H1 (cell line): Measurements from ENCODE around the gene BAK1. TPM values are rescaled to one million over a fixed set of nuclear protein-coding genes. Genes with fewer than 3 reads are reported as not detected.

Experiments
- BCL11A ChIP-seq, 2 experiments: IDR thresholded peaks; one replicate each; pipeline ENCODE4 v1.6.1; 2011; ENCODE audit warnings: low read depth in 2 of 2, low read length in 2 of 2, mild to moderate bottlenecking in 2 of 2
- EGR1 ChIP-seq: IDR thresholded peaks from 2 replicates; pipeline ENCODE4 v1.6.1; 2011; ENCODE audit warnings: low read depth, low read length, borderline replicate concordance
- EZH2 ChIP-seq: fragments of 200-600 bp; sonication (generic); IDR thresholded peaks from 2 replicates; pipeline ENCODE4 v1.7.1; 2012; ENCODE audit warnings: low read depth, mild to moderate bottlenecking, moderate library complexity, low read length, inconsistent platforms; ENCODE audit not compliant: severe bottlenecking
- GABPA ChIP-seq: IDR thresholded peaks from 2 replicates; pipeline ENCODE4 v1.6.1; 2011; ENCODE audit warnings: mild to moderate bottlenecking, low read length, moderate library complexity, borderline replicate concordance; ENCODE audit not compliant: insufficient read depth
- HDAC2 ChIP-seq, 2 experiments: fragments of 300-600 bp in 1 of 2; sonication (generic) in 1 of 2; IDR thresholded peaks; 2 replicates each; pipeline ENCODE4 v1.6.1; 2011 to 2012; ENCODE audit warnings: low read depth in 2 of 2, low read length in 2 of 2, mild to moderate bottlenecking in 2 of 2, moderate library complexity in 2 of 2, borderline replicate concordance in 1 of 2, inconsistent platforms in 1 of 2
- HDAC6 ChIP-seq: IDR thresholded peaks from one replicate; pipeline ENCODE4 v1.7.1; 2012; ENCODE audit warnings: low read depth, mild to moderate bottlenecking, inconsistent platforms, low read length, moderate library complexity
- JUN ChIP-seq: IDR thresholded peaks from 2 replicates; pipeline ENCODE4 v1.6.1; 2011; ENCODE audit warnings: low read depth, mild to moderate bottlenecking, improper control_type of control experiment, low read length
- JUND ChIP-seq: IDR thresholded peaks from 2 replicates; pipeline ENCODE4 v1.6.1; 2011; ENCODE audit warnings: mild to moderate bottlenecking, improper control_type of control experiment, low read length
- KDM1A ChIP-seq: fragments of 200-600, 300-600 bp; sonication (generic); IDR thresholded peaks from 2 replicates; pipeline ENCODE4 v1.7.1; 2016; ENCODE audit warnings: mild to moderate bottlenecking, low read length, borderline replicate concordance
- MAX ChIP-seq: IDR thresholded peaks from 2 replicates; pipeline ENCODE4 v1.6.1; 2012; ENCODE audit warnings: inconsistent platforms
- NRF1 ChIP-seq: IDR thresholded peaks from 2 replicates; pipeline ENCODE4 v1.6.1; 2011; ENCODE audit warnings: mild to moderate bottlenecking, low read depth, low read length, improper control_type of control experiment
- POU5F1 ChIP-seq: IDR thresholded peaks from 2 replicates; pipeline ENCODE4 v1.6.1; 2011; ENCODE audit warnings: low read depth, mild to moderate bottlenecking, low read length, moderate library complexity
- SIX5 ChIP-seq: IDR thresholded peaks from 2 replicates; pipeline ENCODE4 v1.6.1; 2011; ENCODE audit warnings: mild to moderate bottlenecking, low read depth, low read length
- TAF7 ChIP-seq: optimal IDR thresholded peaks from 2 replicates; pipeline ENCODE3; 2011; ENCODE audit warnings: low read depth, mild to moderate bottlenecking, inconsistent platforms, low read length, moderate library complexity, borderline replicate concordance
- polyA plus RNA-seq, 7 experiments: library from polyadenylated mRNA; depleted of rRNA in 3 of 7; stranded (reverse) in 5 of 7; unstranded in 2 of 7; fragments of >200 nt in 5 of 7; fragments of 200-250 nt in 2 of 7; gene quantifications; 1 replicate in 5 of 7; 2 replicates in 1 of 7; 4 replicates in 1 of 7; pipeline versions ENCODE4 v1.2.1 to v1.2.3, GENCODE V29; 2011 to 2013; ENCODE audit warnings: missing spikeins in 2 of 7, mixed read lengths in 2 of 7
- total RNA-seq: library from RNA; stranded (reverse); fragmentation: NEBNext Ultra II Directional; extraction: Animal tissue kit (Norgen Biotek cat#: 25700); gene quantifications from 2 replicates; pipeline ENCODE4 v1.2.1, GENCODE V29; 2021
- TF ChIP-seq, protein P1 (sequence below): IDR thresholded peaks from 2 replicates; pipeline ENCODE4 v1.6.1; 2012; ENCODE audit warnings: inconsistent platforms

BAK1 gene
- total and polyA plus RNA-seq, 2 of the 8 experiments (the other 6 are each of a cell fraction or from before 2014, with no cell fraction given) = 43.3 to 43.4 TPM

- peak; percentile 0 for TF ChIP-seq EZH2
- TF ChIP-seq EGR1 = peak; percentile 69; the same call in 1 of the 2 replicates
- no peak for TF ChIP-seq KDM1A
- no peak for TF ChIP-seq TAF7
- TF ChIP-seq NRF1 = no peak
- TF ChIP-seq JUND = no peak
- no peak for TF ChIP-seq SIX5
- TF ChIP-seq, protein P1, sequence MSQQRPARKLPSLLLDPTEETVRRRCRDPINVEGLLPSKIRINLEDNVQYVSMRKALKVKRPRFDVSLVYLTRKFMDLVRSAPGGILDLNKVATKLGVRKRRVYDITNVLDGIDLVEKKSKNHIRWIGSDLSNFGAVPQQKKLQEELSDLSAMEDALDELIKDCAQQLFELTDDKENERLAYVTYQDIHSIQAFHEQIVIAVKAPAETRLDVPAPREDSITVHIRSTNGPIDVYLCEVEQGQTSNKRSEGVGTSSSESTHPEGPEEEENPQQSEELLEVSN = peak; percentile 42; the same call in 1 of the 2 replicates
- TF ChIP-seq HDAC2 (IDR thresholded peaks at IDR 0.05; ENCODE audit: borderline replicate concordance in 1 of 2, low read depth in 2 of 2, low read length in 2 of 2) = no peak
- TF ChIP-seq JUN = no peak
- TF ChIP-seq GABPA = 0 out of 2 replicates have a peak, but pooled peaks have one; percentile 13
- TF ChIP-seq MAX = peak; percentile 67; the same call in 1 of the 2 replicates
- no peak for TF ChIP-seq POU5F1
- no peak for TF ChIP-seq HDAC6
- no peak for TF ChIP-seq BCL11A (IDR thresholded peaks at IDR 0.05; ENCODE audit: low read depth in 2 of 2, low read length in 2 of 2)
Observed at GRCh38 chr6:33621711-33622388, 41.8 kb upstream of the BAK1 start (continued).
